GM12874 (cell line): Measurements from ENCODE around the gene NKX3-2.

Experiments used
- TF ChIP-seq, protein P1 (sequence below): IDR thresholded peaks from 2 replicates; pipeline ENCODE4 v1.5.1; 2011; ENCODE audit warnings: low read depth, mild to moderate bottlenecking, control low read depth, low read length, moderate library complexity; ENCODE audit not compliant: insufficient read depth

The NKX3-2 gene

DNA sequence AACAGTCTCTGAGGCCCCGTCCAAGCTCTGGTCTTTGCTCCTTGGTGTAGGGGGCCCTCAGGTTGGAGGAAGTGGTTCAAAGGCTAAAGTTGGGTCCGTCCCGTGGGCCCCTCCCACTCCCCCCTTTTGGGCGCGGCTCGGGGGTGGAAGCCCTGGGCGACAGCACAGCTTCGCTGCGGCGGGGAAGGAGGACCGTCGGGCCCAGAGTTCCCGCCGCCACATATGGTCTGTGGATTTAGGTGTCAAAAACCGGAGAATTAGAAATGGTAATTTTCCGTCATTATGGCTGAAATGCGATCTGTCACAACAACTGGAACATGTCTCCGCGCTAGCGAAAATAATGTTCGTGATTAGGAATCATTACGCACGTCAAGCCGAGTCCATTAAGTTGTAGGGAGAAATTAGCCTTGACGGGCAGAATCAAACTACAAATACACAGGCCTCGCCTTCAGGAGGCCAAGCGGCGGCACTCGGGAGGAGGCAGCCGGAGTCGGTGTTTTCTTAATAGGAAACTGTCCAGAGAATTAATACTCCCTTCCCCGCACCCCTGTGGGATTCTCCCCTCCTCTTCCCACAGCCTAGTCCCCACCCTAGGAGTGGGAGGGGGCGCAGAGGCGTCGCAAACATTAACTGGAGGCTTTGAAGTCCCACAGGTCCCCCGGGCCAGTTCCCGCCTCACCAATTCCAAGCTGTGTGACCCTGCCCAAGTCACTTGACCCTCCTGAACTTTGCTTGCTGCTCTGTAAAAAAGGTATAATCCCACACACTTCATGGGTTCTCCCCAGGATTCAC, 15.0 kb downstream of the NKX3-2 start:
- TF ChIP-seq, protein P1, sequence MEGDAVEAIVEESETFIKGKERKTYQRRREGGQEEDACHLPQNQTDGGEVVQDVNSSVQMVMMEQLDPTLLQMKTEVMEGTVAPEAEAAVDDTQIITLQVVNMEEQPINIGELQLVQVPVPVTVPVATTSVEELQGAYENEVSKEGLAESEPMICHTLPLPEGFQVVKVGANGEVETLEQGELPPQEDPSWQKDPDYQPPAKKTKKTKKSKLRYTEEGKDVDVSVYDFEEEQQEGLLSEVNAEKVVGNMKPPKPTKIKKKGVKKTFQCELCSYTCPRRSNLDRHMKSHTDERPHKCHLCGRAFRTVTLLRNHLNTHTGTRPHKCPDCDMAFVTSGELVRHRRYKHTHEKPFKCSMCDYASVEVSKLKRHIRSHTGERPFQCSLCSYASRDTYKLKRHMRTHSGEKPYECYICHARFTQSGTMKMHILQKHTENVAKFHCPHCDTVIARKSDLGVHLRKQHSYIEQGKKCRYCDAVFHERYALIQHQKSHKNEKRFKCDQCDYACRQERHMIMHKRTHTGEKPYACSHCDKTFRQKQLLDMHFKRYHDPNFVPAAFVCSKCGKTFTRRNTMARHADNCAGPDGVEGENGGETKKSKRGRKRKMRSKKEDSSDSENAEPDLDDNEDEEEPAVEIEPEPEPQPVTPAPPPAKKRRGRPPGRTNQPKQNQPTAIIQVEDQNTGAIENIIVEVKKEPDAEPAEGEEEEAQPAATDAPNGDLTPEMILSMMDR = no peak

DNA sequence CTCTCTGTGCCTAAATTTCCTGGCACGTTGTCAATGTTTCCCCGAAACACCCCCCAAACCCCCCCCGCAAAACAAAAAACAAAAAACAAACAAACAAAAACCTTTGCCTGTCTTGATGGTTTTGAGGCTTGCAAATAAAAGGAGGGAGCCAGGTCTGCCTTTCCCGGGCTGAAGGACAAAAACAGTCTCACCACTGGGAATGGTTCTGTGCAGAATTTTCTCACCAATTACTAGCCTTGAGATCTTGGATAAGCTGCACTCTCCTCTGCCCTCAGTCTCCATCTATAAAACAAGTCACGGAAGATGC, 15.5 kb downstream of the NKX3-2 start:
- TF ChIP-seq, protein P1 = no peak

DNA sequence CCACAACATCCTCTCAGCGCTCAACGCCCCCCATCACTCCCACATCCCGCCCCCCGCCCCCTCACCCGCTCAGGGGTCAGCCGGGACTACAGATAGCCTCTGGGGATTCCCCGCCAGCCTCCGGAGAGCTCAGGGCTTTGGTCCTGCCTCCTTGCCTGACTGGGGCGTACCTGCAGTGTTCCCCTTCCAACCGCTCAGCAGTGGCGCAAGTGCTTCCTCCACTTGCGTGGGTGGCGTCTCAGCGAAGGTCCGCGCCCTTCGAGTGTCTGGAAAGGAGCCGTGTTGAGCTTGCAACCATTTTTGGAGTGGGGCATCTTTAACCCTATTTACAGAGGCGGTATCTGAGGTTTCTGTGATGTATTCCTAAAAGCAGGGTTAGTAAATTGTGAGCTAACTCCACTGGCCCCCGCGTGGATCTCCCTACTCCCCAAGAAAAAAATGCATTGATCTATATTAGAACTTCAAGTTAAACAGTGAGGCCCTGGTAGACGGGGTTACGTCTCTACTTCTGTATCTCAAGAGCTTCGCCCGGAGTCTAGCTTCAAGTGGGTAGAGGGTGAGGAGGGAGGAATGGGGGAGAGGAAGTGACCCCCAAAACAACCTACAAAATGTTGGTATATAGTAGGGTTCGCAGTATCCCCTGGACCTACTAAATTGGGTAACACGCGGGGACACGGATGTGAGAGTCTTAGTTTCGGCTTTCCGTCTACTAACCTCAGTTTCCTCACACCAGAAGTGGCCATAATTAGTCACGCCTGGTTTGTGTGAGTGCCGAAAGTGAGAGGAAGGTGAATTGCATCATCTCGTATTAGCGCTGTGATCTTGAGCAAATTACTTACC, 16.1 kb downstream of the NKX3-2 start:
- TF ChIP-seq, protein P1 = no peak

GRCh38 chr4:13527192-13527980, 16.9 kb downstream of the NKX3-2 start:
- TF ChIP-seq, protein P1 = no peak

DNA sequence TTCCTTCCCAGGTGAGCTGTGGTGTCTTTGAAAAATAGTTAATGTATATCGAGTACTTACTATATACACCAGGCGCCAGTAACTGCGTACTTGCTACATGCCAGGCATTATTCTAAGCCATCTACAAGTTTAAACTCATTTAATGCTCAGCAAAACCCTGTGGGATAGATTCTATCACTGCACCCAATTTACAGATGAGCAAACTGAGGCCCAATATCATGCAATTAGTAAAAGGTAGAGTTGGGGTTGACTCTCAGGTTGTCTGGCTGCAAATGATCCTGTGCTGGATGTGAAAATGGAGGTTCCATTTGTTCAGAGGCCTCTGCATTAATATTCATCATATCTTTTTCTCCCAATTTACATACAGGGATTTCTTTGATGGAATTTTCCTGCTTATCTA, 17.6 kb downstream of the NKX3-2 start:
- TF ChIP-seq, protein P1 = no peak

GRCh38 chr4:13525606-13526281, 18.6 kb downstream of the NKX3-2 start:
- TF ChIP-seq, protein P1 = no peak
